Naive thymus-derived CD4-positive, alpha-beta T cell (primary cell): Measurements from ENCODE around the gene ABL2. TPM values are rescaled to one million over a fixed set of nuclear protein-coding genes. Genes with fewer than 3 reads are reported as not detected.
A peak's percentile ranks its signal among the peaks of the same experiment; 100 is the strongest.

Experiments used
- ATAC-seq: fragments of 150-1000 bp; cut with Tn5 transposase; 2 replicates; pipeline ENCODE4 v1.10.0; 2021; ENCODE audit warnings: mild to moderate bottlenecking, moderate library complexity
- CTCF ChIA-PET: fragments of 350-600 bp; sonication (Branson Sonifier 250); formaldehyde crosslinking; loops from one replicate; lab custom pipeline; 2021; ENCODE audit warnings: antibody characterized with exemption; lab: Charles Lee
- POLR2A ChIA-PET: fragments of 350-600 bp; sonication (Branson Sonifier 250); formaldehyde crosslinking; loops from one replicate; lab custom pipeline; 2021; ENCODE audit warnings: antibody characterized with exemption, inconsistent platforms; lab: Charles Lee
- DNase-seq, 9 donors: peaks; one replicate each; pipeline versions ENCODE4 v3.0.0 to v3.0.0-alpha.2; 2020 to 2022; ENCODE audit warnings: mixed read lengths in 1 of 9
- H3K27ac ChIP-seq: one replicate; pipeline ENCODE4 v1.7.0; 2013; ENCODE audit warnings: mild to moderate bottlenecking, low read depth, low read length, moderate library complexity
- H3K27me3 ChIP-seq, 2 donors: one replicate each; pipeline ENCODE4 v1.7.0; 2013; ENCODE audit warnings: low read length in 2 of 2, mild to moderate bottlenecking in 2 of 2, moderate library complexity in 2 of 2; ENCODE audit not compliant: control insufficient read depth in 2 of 2, insufficient read depth in 2 of 2
- H3K36me3 ChIP-seq, 3 experiments: 1 replicate in 2 of 3; 2 replicates in 1 of 3; pipeline ENCODE4 v1.7.0; 2013; ENCODE audit warnings: low read length in 3 of 3, mild to moderate bottlenecking in 3 of 3, moderate library complexity in 1 of 3; ENCODE audit not compliant: insufficient read depth in 3 of 3, control insufficient read depth in 2 of 3
- H3K4me1 ChIP-seq, 2 donors: one replicate each; pipeline ENCODE4 v1.7.0; 2013; ENCODE audit warnings: low read length in 2 of 2, mild to moderate bottlenecking in 2 of 2, moderate library complexity in 1 of 2; ENCODE audit not compliant: control insufficient read depth in 2 of 2, insufficient read depth in 2 of 2
- H3K4me3 ChIP-seq: 2 replicates; pipeline ENCODE4 v1.7.0; 2013; ENCODE audit warnings: mild to moderate bottlenecking, low read length
- H3K9me3 ChIP-seq, 3 experiments: 1 replicate in 2 of 3; 2 replicates in 1 of 3; pipeline ENCODE4 v1.7.0; 2013; ENCODE audit warnings: low read length in 3 of 3; ENCODE audit not compliant: control insufficient read depth in 2 of 3
- H3K27ac Mint-ChIP-seq, 9 donors: one replicate each; pipeline ENCODE4 v1.8.0; 2020 to 2022; ENCODE audit warnings: mixed read lengths in 9 of 9, mild to moderate bottlenecking in 8 of 9, moderate library complexity in 5 of 9, inconsistent platforms in 2 of 9
- H3K27me3 Mint-ChIP-seq, 5 donors: one replicate each; pipeline ENCODE4 v1.8.0; 2021 to 2022; ENCODE audit warnings: mixed read lengths in 5 of 5, mild to moderate bottlenecking in 1 of 5
- H3K36me3 Mint-ChIP-seq, 5 donors: one replicate each; pipeline ENCODE4 v1.8.0; 2020 to 2022; ENCODE audit warnings: mixed read lengths in 5 of 5, mild to moderate bottlenecking in 3 of 5, inconsistent platforms in 1 of 5
- H3K4me1 Mint-ChIP-seq, 7 donors: one replicate each; pipeline ENCODE4 v1.8.0; 2020 to 2022; ENCODE audit warnings: mixed read lengths in 7 of 7, mild to moderate bottlenecking in 3 of 7, inconsistent platforms in 1 of 7
- H3K4me3 Mint-ChIP-seq, 10 donors: one replicate each; pipeline ENCODE4 v1.8.0; 2020 to 2022; ENCODE audit warnings: mild to moderate bottlenecking in 10 of 10, mixed read lengths in 10 of 10, moderate library complexity in 6 of 10, inconsistent platforms in 2 of 10
- H3K9me3 Mint-ChIP-seq, 11 donors: one replicate each; pipeline ENCODE4 v1.8.0; 2020 to 2022; ENCODE audit warnings: mixed read lengths in 11 of 11, mild to moderate bottlenecking in 4 of 11, inconsistent platforms in 1 of 11, moderate library complexity in 1 of 11
- intact Hi-C, 2 donors: fragments of 100-400 bp; cut with micrococcal nuclease; formaldehyde crosslinking; loops; one replicate each; pipeline ENCODE4 v1.15.1; 2023
- polyA plus RNA-seq, 2 donors: library from polyadenylated mRNA; unstranded; fragments of 300-500 nt; fragmentation: Illumina TruSeq; gene quantifications; one replicate each; pipeline ENCODE4 v1.2.3, GENCODE V29; 2021
- total RNA-seq, 6 experiments: library from RNA in 5 of 6; stranded (reverse) in 5 of 6; gene quantifications; 1 replicate in 5 of 6; 2 replicates in 1 of 6; pipeline ENCODE4 v1.2.3 and lab custom pipeline; 2021 to 2026

ABL2 gene
- total and polyA plus RNA-seq, 7 experiments from 2014 or later = 1.9 to 20.1 (median 17.1) TPM

- no peaks in the 10 kb centered on the region for H3K4me1 ChIP-seq
- H3K27ac ChIP-seq = no peak overlapping the region
- ATAC-seq (peak; percentile 31), DNase-seq (peak in 1 of 9 donors; percentile 23)
- Mint-ChIP-seq H3K4me1 (no peaks in the 10 kb centered on the region), H3K27ac (peak overlapping the region in 1 of 9 donors; percentile 28), H3K36me3 (peaks cover 0 to 45% (median 4%) of the 10 kb centered on the region in 5 donors), H3K9me3 (no peaks in the 10 kb centered on the region), H3K27me3 (no peaks in the 10 kb centered on the region), H3K4me3 (no peak overlapping the region)
- ChIA-PET POLR2A (no interaction called here), CTCF (interaction anchor here (0.5 to 1.0 kb wide), 3 partner anchors 16 to 586 kb away, joined by 3 to 5 read pairs (median 3); no protein-coding TSS in a partner anchor)
- H3K4me3 ChIP-seq = no peak overlapping the region
- intact Hi-C loops = loop anchor here in 1 of 2 donors (1.0 kb wide), 1 partner anchor 264 kb away; no protein-coding TSS in a partner anchor
- H3K27me3 ChIP-seq = no peaks in the 10 kb centered on the region
- peaks cover 0 to 35% (median 5%) of the 10 kb centered on the region in 3 experiments for H3K36me3 ChIP-seq
- H3K9me3 ChIP-seq = no peaks in the 10 kb centered on the region
Measured at GRCh38 chr1:179105393-179105792, 124.1 kb downstream of the ABL2 start.

- Histone ChIP-seq H3K36me3 (peaks cover 0 to 29% (median 0%) of the 10 kb centered on the region in 3 experiments), H3K27me3 (no peaks in the 10 kb centered on the region), H3K9me3 (no peaks in the 10 kb centered on the region), H3K27ac (no peak overlapping the region), H3K4me1 (no peaks in the 10 kb centered on the region), H3K4me3 (no peak overlapping the region)
- Mint-ChIP-seq H3K4me1 (no peaks in the 10 kb centered on the region), H3K9me3 (no peaks in the 10 kb centered on the region), H3K27me3 (no peaks in the 10 kb centered on the region), H3K36me3 (peaks cover 0 to 42% (median 4%) of the 10 kb centered on the region in 5 donors), H3K4me3 (no peak overlapping the region), H3K27ac (no peak overlapping the region)
- ATAC-seq = no peak
- ChIA-PET POLR2A (no interaction called here), CTCF (interaction anchor here (1.0 kb wide), 1 partner anchor 16 kb away, joined by 3 read pairs; no protein-coding TSS in a partner anchor)
- no peak for DNase-seq
- intact Hi-C loops = loop anchor here in 1 of 2 donors (1.0 kb wide), 1 partner anchor 265 kb away; no protein-coding TSS in a partner anchor
Measured at GRCh38 chr1:179104611-179105250, 124.7 kb downstream of the ABL2 start.

DNA sequence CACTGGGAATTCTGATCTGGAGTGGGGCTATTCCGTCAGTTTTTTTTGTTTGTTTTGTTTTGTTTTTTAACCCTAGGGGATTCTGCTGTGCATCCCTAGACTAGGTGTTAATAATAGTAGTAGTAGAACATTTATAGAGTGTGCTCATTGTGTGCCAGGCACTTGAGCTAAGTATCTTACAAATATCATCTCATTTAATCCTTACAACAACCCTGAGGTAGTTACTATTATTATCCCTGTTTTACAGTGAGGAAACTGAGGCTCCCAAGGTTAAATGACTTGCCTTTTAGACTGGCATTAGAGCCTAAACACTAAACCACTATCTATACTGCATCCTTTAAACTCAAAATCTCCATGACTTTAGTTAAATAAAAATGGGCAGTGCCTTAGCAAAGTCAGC lies 125.5 kb downstream of the ABL2 start:
- intact Hi-C loops = no loop called here
- CTCF ChIA-PET = no interaction called here
- peaks cover 0 to 43% (median 0%) of the 10 kb centered on the region in 5 donors for H3K36me3 Mint-ChIP-seq

GRCh38 chr1:179101566-179101965 lies 127.9 kb downstream of the ABL2 start:
- Histone ChIP-seq H3K9me3 (no peaks in the 10 kb centered on the region), H3K27ac (no peak overlapping the region), H3K27me3 (no peaks in the 10 kb centered on the region), H3K36me3 (peaks cover 0 to 14% (median 0%) of the 10 kb centered on the region in 3 experiments), H3K4me3 (no peak overlapping the region), H3K4me1 (no peaks in the 10 kb centered on the region)
- intact Hi-C loops = no loop called here
- Mint-ChIP-seq H3K27me3 (no peaks in the 10 kb centered on the region), H3K4me3 (no peak overlapping the region), H3K4me1 (no peaks in the 10 kb centered on the region), H3K9me3 (no peaks in the 10 kb centered on the region), H3K27ac (peak overlapping the region in 1 of 9 donors; percentile 48), H3K36me3 (peaks cover 0 to 30% (median 4%) of the 10 kb centered on the region in 5 donors)
- DNase-seq (no peak), ATAC-seq (no peak)
- CTCF ChIA-PET = no interaction called here
- POLR2A ChIA-PET = no interaction called here

More for the DNA sequence above, 125.5 kb downstream of the ABL2 start:
- Histone ChIP-seq H3K27ac (no peak overlapping the region), H3K36me3 (peaks cover 0 to 24% (median 0%) of the 10 kb centered on the region in 3 experiments), H3K4me3 (no peak overlapping the region), H3K4me1 (no peaks in the 10 kb centered on the region), H3K27me3 (no peaks in the 10 kb centered on the region), H3K9me3 (no peaks in the 10 kb centered on the region)
- no peaks in the 10 kb centered on the region for H3K9me3 Mint-ChIP-seq
- no peaks in the 10 kb centered on the region for H3K4me1 Mint-ChIP-seq
- POLR2A ChIA-PET = no interaction called here
- DNase-seq = no peak
- no peak overlapping the region for H3K4me3 Mint-ChIP-seq
- ATAC-seq = no peak
- H3K27me3 Mint-ChIP-seq = no peaks in the 10 kb centered on the region
- H3K27ac Mint-ChIP-seq = no peak overlapping the region

DNA sequence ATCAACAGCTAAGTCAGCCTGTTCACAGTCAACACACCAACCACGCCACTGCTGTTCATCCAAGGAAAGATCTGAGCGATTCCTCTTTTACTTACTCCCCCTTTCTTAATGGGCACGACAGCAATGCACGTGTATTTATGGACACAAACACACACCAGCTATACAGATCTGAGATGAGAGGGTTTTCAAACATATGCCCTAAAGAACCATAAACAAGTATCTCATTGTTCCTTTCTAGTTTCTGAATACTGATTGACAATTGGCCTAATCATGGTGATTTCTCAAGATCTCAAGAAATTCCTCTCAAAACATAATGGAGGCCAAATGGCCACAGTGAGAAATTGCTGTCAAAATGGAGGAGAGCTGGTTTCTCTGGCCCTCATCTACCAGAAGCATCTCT lies 129.6 kb downstream of the ABL2 start:
- Histone ChIP-seq H3K4me1 (no peaks in the 10 kb centered on the region), H3K27me3 (no peaks in the 10 kb centered on the region), H3K9me3 (no peaks in the 10 kb centered on the region), H3K4me3 (no peak overlapping the region), H3K36me3 (peaks cover 0 to 28% (median 0%) of the 10 kb centered on the region in 3 experiments), H3K27ac (no peak overlapping the region)
- Mint-ChIP-seq H3K27me3 (no peaks in the 10 kb centered on the region), H3K27ac (peak overlapping the region in 2 of 9 donors; percentile 62 to 69), H3K9me3 (no peaks in the 10 kb centered on the region), H3K4me3 (no peak overlapping the region), H3K36me3 (peaks cover 0 to 35% (median 5%) of the 10 kb centered on the region in 5 donors), H3K4me1 (no peaks in the 10 kb centered on the region)
- no peak for ATAC-seq
- intact Hi-C loops = no loop called here
- CTCF ChIA-PET = no interaction called here
- DNase-seq = no peak
- POLR2A ChIA-PET = no interaction called here

DNA sequence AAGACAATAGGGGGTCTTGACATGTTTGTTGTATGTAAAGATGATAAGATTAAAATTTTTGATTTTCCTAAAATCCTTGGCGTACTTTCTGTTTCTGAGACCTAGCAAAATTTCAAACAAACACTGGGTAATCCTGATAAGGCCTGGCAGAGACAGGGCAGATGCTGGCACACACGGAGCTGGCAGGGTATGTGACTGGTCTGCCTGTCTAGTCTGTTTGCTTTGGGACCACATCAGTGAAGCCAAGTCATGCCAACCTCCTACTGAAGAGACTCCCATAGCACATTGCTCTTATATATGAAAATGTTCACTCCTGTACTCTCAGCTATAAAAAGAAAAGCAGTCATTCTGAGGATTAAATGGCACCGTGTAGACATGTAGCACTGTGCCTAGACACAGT lies 133.6 kb downstream of the ABL2 start:
- peak overlapping the region in 4 of 9 donors; percentile 48 to 77 (median 62) for H3K27ac Mint-ChIP-seq
- intact Hi-C loops = no loop called here
- no peak for ATAC-seq
- peaks cover 0 to 2% (median 0%) of the 10 kb centered on the region in 7 donors for H3K4me1 Mint-ChIP-seq
- CTCF ChIA-PET = no interaction called here
- POLR2A ChIA-PET = interaction anchor here (0.5 kb wide), 1 partner anchor 147 kb away, joined by 3 read pairs; no protein-coding TSS in a partner anchor
- H3K27me3 Mint-ChIP-seq = no peaks in the 10 kb centered on the region
- Histone ChIP-seq H3K36me3 (peaks cover 0 to 66% (median 0%) of the 10 kb centered on the region in 3 experiments), H3K4me3 (no peak overlapping the region), H3K4me1 (no peaks in the 10 kb centered on the region), H3K9me3 (no peaks in the 10 kb centered on the region), H3K27ac (no peak overlapping the region), H3K27me3 (no peaks in the 10 kb centered on the region)
- H3K36me3 Mint-ChIP-seq = peaks cover 5 to 39% (median 12%) of the 10 kb centered on the region in 5 donors
- no peaks in the 10 kb centered on the region for H3K9me3 Mint-ChIP-seq
- H3K4me3 Mint-ChIP-seq = no peak overlapping the region
- no peak for DNase-seq
